ENCODE measurements around the gene ASRGL1. TPM values are rescaled to one million over a fixed set of nuclear protein-coding genes. Genes with fewer than 3 reads are reported as not detected.
"Not testable (repeated sequence)": the region's sequence is repeated elsewhere in the genome, so short reads cannot be mapped to it uniquely, and the experiment has no call there.

Gene ASRGL1
- total RNA-seq, 1 experiment from 2014 or later, result 51.6 TPM

DNA sequence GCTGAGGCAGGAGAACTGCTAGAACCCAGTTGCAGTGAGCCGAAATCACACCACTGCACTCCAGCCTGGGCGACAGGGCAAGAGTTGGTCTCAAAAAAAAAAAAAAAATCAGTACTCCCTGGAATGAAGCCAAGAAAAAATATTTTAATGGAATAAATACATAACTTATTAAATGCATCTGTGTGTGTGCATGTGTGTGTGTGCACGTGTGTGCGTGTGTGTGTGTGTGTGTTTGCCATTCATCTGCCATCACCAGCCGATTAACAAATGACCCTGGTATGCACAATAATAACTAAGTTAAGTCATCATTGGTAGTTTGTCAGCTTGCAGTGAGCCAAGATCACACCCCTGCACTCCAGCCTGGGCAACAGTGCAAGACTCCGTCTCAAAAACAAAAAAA is 46.6 kb downstream of the ASRGL1 start (continued):
- TF ChIP-seq SMAD3 (CRISPR knock-in tag; IDR thresholded peaks at IDR 0.05; ENCODE audit: borderline replicate concordance) (no peak), CREB1 (CRISPR knock-in tag; IDR thresholded peaks at IDR 0.05) (no peak)

DNA sequence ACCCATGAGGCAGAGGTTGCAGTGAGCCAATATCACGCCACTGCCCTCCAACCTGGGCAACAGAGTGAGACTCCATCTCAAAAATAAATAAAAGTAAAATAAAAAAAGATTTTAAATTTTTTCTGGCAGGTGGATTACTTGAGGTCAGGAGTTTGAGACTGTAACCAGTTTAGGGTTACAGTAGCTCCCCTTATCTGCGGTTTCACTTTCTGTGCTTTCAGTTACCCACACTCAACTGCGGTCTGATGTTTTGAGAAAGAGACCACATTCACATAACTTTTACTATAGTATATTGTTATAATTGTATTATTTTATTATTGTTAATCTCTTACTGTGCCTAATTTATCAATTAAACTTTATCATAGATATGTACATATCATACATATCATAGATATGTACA is 48.8 kb downstream of the ASRGL1 start:
- POLR2A ChIA-PET, H3K27ac Mint-ChIP-seq: not testable (repeated sequence)
- peaks cover 20% of the 10 kb centered on the region for H3K4me1 Mint-ChIP-seq

DNA sequence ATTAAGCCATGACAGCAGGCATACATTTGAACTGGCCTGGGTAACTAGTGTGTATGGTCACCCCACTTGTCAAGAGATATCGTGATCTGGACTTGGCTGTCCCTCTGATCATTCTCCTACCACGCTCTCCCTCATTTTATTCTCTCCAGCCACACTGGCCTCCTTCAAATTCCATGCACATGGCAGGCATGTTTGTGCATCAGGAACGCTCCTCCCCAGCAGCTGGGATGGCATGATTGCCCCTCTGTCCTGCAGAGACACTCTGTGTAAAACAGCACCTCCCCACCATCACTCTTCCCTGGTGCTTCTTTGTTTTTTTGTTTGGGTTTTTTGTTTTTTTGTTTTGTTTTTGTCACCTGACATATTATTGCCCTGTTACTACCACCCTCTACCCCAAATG is 50.1 kb downstream of the ASRGL1 start:
- CTCF ChIA-PET, result interaction anchor here (0.7 kb wide), 1 partner anchor 14 kb away, joined by 3 read pairs; no protein-coding TSS in a partner anchor
- POLR2A ChIA-PET, result no interaction called here
- Mint-ChIP-seq H3K36me3 (no peaks in the 10 kb centered on the region), H3K9me3 (no peaks in the 10 kb centered on the region), H3K27ac (no peak overlapping the region), H3K4me1 (peaks cover 7% of the 10 kb centered on the region), H3K4me3 (no peak overlapping the region), H3K27me3 (ENCODE audit: low read depth) (no peaks in the 10 kb centered on the region)
- no peak for ATAC-seq
- DNase-seq (ENCODE audit: low spot score), result peak; percentile 1
- TF ChIP-seq FOXJ3 (CRISPR knock-in tag; IDR thresholded peaks at IDR 0.05; ENCODE audit: borderline replicate concordance), result no peak
- no peak for TF ChIP-seq SP1 (CRISPR knock-in tag; conservative IDR thresholded peaks at IDR 0.05)
- no peak for TF ChIP-seq ZNF281 (CRISPR knock-in tag; IDR thresholded peaks at IDR 0.05)
- TF ChIP-seq ATF1 (CRISPR knock-in tag; IDR thresholded peaks at IDR 0.05), result no peak
- no peak for TF ChIP-seq OVOL2 (CRISPR knock-in tag; IDR thresholded peaks at IDR 0.05; ENCODE audit: borderline replicate concordance)
- TF ChIP-seq STAT6 (CRISPR knock-in tag; conservative IDR thresholded peaks at IDR 0.05; ENCODE audit: low read depth), result no peak
- no peak for TF ChIP-seq ZNF232 (CRISPR knock-in tag; IDR thresholded peaks at IDR 0.05)
- TF ChIP-seq, protein P1, sequence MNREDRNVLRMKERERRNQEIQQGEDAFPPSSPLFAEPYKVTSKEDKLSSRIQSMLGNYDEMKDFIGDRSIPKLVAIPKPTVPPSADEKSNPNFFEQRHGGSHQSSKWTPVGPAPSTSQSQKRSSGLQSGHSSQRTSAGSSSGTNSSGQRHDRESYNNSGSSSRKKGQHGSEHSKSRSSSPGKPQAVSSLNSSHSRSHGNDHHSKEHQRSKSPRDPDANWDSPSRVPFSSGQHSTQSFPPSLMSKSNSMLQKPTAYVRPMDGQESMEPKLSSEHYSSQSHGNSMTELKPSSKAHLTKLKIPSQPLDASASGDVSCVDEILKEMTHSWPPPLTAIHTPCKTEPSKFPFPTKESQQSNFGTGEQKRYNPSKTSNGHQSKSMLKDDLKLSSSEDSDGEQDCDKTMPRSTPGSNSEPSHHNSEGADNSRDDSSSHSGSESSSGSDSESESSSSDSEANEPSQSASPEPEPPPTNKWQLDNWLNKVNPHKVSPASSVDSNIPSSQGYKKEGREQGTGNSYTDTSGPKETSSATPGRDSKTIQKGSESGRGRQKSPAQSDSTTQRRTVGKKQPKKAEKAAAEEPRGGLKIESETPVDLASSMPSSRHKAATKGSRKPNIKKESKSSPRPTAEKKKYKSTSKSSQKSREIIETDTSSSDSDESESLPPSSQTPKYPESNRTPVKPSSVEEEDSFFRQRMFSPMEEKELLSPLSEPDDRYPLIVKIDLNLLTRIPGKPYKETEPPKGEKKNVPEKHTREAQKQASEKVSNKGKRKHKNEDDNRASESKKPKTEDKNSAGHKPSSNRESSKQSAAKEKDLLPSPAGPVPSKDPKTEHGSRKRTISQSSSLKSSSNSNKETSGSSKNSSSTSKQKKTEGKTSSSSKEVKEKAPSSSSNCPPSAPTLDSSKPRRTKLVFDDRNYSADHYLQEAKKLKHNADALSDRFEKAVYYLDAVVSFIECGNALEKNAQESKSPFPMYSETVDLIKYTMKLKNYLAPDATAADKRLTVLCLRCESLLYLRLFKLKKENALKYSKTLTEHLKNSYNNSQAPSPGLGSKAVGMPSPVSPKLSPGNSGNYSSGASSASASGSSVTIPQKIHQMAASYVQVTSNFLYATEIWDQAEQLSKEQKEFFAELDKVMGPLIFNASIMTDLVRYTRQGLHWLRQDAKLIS (CRISPR knock-in tag; IDR thresholded peaks at IDR 0.05; ENCODE audit: borderline replicate concordance), result no peak
- no peak for TF ChIP-seq SMAD4 (CRISPR knock-in tag; IDR thresholded peaks at IDR 0.05)
- no peak for TF ChIP-seq ZNF317 (CRISPR knock-in tag; IDR thresholded peaks at IDR 0.05; ENCODE audit: borderline replicate concordance, low read depth)
- no peak for TF ChIP-seq IRF1 (CRISPR knock-in tag; IDR thresholded peaks at IDR 0.05)
- no peak for TF ChIP-seq ZNF219 (CRISPR knock-in tag; IDR thresholded peaks at IDR 0.05; ENCODE audit: borderline replicate concordance)
- TF ChIP-seq, protein P2, sequence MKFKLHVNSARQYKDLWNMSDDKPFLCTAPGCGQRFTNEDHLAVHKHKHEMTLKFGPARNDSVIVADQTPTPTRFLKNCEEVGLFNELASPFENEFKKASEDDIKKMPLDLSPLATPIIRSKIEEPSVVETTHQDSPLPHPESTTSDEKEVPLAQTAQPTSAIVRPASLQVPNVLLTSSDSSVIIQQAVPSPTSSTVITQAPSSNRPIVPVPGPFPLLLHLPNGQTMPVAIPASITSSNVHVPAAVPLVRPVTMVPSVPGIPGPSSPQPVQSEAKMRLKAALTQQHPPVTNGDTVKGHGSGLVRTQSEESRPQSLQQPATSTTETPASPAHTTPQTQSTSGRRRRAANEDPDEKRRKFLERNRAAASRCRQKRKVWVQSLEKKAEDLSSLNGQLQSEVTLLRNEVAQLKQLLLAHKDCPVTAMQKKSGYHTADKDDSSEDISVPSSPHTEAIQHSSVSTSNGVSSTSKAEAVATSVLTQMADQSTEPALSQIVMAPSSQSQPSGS (CRISPR knock-in tag; IDR thresholded peaks at IDR 0.05; ENCODE audit: borderline replicate concordance, low read depth), result no peak
- TF ChIP-seq GRHL2 (CRISPR knock-in tag; IDR thresholded peaks at IDR 0.05; ENCODE audit: insufficient replicate concordance, severe bottlenecking), result no peak
- TF ChIP-seq FOXK1 (CRISPR knock-in tag; IDR thresholded peaks at IDR 0.05), result no peak
- no peak for TF ChIP-seq MAX (CRISPR knock-in tag; IDR thresholded peaks at IDR 0.05)
- TF ChIP-seq E2F5 (CRISPR knock-in tag; IDR thresholded peaks at IDR 0.05), result no peak
- no peak for TF ChIP-seq ZNF263 (CRISPR knock-in tag; IDR thresholded peaks at IDR 0.05; ENCODE audit: low read depth)
- no peak for TF ChIP-seq ZNF121 (CRISPR knock-in tag; IDR thresholded peaks at IDR 0.05)

More for the DNA sequence above, 48.8 kb downstream of the ASRGL1 start:
- CTCF ChIA-PET, result interaction anchor here (0.6 to 1.9 kb wide), 2 partner anchors 9 to 46 kb away, joined by 3 to 7 read pairs; no protein-coding TSS in a partner anchor
- not testable (repeated sequence) for ATAC-seq; DNase-seq (ENCODE audit: low spot score); H3K4me3 Mint-ChIP-seq; H3K9me3 Mint-ChIP-seq; H3K36me3 Mint-ChIP-seq; H3K27me3 Mint-ChIP-seq (ENCODE audit: low read depth)

Measured in WTC11 (cell line).